GM19043 (cell line): Measurements from ENCODE around the gene AIRE.
"Not testable (repeated sequence)": the region's sequence is repeated elsewhere in the genome, so short reads cannot be mapped to it uniquely, and the experiment has no call there.

Experiments used
- ATAC-seq: cut with Tn5 transposase; IDR thresholded peaks from one replicate; pipeline ENCODE4 v1.9.1; 2021; ENCODE audit warnings: low read depth; ENCODE audit not compliant: unreplicated experiment

Gene AIRE

GRCh38 chr21:44265734-44266270 is 19.9 kb upstream of the AIRE start:
- no peak for ATAC-seq

DNA sequence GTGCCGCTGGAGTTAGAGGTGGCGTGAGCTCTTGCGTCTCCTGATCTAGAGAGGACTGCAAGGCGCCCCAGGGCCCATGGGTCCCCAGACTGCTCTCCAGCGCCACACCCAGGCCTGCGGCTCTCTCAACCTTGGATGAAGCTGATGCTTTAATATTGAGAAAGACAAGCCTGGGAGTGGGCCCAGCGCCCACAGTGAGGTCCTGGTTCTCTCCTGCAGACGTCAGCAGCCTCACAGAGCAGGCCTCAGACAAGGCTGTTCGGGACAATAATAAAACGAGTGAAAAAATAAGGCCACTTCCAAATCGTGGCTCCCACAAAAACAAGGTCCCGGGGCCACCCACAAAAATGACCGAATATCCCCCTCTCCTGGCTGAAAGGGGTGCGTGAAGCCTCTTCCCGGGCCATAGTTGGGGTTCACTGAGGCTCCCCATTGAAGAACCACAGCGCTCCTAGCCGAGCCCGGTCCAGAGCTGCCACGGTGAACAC is 18.0 kb upstream of the AIRE start:
- ATAC-seq = no peak

DNA sequence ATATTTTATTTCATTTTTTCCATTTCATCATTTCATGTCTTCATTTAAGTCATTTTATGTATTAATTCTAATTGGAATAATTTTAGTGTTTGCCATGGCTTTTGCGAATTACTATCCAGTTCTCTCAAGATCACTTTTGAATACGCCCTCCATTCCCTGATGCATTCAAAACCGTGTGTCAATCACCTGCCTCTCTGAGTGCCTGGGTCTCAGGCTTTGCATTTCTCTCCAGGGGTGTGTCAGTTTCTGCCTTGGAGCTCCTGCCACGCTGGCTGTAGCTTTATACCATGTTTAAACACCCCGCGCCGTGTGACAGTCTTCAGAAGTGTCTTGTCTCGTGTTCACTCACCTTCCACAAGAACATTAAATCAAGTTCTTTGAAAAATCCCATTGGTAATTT is 16.6 kb upstream of the AIRE start:
- no peak for ATAC-seq

GRCh38 chr21:44271558-44272283 is 14.0 kb upstream of the AIRE start:
- no peak for ATAC-seq

GRCh38 chr21:44272284-44272858 is 13.3 kb upstream of the AIRE start:
- ATAC-seq = no peak

DNA sequence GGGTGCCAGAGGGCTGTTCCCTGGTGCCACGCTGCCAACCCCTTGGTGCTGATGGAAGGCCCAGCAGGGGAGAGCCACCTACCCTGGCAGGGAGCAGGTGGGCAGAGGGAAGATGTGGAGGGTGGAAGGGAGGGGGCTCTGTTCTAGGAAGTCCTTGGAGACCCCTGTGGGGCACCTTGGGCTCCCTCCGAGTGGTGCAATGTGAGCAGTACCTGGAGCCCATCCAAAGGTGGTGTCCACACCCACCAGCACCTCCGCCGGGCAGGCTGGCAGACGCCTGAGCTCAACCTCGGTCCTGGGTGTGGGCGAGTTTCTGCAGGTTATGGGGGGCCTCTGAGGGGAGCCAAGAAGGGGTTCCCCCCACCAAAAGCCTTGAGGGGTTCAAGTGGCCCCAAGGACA is 12.6 kb upstream of the AIRE start:
- no peak for ATAC-seq

DNA sequence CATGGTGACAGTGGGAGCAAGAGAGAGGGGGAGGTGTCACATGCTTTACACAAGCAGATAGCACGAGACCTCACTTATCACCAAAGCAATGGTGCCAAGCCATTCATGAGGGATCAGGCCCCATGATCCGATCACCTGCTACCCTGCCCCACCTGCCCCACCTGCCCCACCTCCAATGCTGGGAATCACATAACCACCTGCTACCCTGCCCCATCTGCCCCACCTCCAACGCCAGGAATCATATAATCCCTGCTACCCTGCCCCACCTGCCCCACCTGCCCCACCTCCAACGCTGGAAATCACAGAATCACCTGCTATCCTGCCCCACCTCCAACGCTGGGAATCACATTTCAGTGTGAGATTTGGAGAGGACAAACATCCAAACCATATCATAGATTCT is 10.6 kb upstream of the AIRE start:
- ATAC-seq = no peak

- ATAC-seq = no peak
These were observed 6.1 kb upstream of the AIRE start for GRCh38 chr21:44279354-44280260.

GRCh38 chr21:44281801-44282200 is 3.9 kb upstream of the AIRE start:
- ATAC-seq = no peak

GRCh38 chr21:44282370-44282769 is 3.3 kb upstream of the AIRE start:
- no peak for ATAC-seq

DNA sequence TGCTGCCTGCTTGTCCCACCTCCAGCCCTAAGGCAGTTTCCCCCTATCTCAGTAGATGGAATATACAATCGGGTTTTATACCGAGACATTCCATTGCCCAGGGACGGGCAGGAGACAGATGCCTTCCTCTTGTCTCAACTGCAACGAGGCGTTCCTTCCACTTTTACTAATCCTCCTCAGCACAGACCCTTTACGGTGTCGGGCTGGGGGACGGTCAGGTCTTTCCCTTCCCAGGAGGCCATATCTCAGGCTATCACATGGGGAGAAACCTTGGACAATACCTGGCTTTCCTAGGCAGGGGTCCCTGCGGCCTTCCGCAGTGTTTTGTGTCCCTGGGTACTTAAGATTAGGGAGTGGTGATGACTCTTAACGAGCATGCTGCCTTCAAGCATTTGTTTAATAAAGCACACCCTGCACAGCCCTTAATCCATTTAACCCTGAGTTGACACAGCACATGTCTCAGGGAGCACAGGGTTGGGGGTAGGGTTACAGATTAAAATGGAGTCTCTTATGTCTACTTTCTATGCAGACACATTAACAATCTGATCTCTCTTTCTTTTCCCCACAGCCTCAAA is 2.4 kb upstream of the AIRE start:
- not testable (repeated sequence) for ATAC-seq

- ATAC-seq = no peak
These were observed 1.7 kb upstream of the AIRE start for GRCh38 chr21:44283948-44284347.

DNA sequence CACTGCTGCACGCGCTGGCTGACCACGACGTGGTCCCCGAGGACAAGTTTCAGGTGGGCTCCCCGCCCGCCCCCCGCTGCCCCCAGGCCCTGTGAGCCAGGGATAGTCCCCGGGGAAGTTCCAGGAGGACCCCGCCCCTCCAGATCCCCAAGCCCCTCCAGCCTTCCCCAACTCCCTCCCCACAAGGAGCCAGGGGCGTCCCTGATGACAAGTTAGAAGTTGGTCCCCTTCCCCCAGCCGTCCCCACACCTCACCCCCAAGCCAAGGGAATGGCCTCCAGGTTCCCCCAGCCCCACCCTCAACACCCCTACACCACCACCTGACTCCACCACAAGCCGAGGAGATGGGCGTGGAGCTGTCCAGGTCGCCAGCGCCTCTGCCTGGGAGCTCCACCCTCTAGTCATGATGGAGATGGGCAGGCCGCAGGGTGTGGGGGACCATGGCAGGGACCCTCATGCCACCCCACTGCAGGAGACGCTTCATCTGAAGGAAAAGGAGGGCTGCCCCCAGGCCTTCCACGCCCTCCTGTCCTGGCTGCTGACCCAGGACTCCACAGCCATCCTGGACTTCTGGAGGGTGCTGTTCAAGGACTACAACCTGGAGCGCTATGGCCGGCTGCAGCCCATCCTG is 525 bp downstream of the AIRE start:
- no peak for ATAC-seq

GRCh38 chr21:44286716-44287632 is 1.3 kb downstream of the AIRE start:
- no peak for ATAC-seq

DNA sequence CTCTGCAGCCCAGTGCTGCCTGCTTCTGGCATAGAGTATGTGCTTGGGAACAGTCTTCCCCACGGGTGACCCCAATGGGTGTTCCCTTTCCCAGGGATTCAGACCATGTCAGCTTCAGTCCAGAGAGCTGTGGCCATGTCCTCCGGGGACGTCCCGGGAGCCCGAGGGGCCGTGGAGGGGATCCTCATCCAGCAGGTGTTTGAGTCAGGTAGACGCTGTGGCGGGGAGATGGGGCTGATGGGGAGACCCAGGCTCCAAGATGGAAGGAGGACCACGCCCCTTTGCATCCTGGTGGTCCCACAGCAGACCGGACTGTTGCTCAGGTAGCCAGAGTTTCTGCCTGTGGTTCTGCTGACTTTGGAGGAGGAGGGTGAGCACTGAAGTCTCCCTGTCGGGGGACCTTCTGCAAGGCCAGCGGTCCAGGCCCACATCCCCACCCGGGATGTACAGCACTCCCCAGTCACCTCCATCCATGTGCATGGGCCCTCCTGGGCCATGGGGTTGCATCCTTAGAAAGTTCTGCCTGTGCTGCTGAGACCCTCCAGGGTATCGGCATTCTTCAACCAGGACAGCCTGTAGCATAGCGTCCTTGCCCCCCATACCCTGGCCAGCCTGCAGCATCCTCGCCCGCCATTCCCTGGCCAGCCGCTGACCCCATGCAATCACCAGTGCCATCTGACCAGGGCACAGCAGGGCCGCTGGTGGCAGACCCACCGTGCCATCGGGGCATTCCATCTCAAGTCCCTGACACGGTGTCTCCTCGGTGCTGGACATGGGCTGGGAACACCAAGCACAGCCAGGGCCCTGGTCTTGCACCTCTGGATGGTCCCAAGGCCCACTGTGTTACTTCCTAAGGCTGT is 2.8 kb downstream of the AIRE start:
- no peak for ATAC-seq

GRCh38 chr21:44289381-44290010 is 3.8 kb downstream of the AIRE start:
- no peak for ATAC-seq

DNA sequence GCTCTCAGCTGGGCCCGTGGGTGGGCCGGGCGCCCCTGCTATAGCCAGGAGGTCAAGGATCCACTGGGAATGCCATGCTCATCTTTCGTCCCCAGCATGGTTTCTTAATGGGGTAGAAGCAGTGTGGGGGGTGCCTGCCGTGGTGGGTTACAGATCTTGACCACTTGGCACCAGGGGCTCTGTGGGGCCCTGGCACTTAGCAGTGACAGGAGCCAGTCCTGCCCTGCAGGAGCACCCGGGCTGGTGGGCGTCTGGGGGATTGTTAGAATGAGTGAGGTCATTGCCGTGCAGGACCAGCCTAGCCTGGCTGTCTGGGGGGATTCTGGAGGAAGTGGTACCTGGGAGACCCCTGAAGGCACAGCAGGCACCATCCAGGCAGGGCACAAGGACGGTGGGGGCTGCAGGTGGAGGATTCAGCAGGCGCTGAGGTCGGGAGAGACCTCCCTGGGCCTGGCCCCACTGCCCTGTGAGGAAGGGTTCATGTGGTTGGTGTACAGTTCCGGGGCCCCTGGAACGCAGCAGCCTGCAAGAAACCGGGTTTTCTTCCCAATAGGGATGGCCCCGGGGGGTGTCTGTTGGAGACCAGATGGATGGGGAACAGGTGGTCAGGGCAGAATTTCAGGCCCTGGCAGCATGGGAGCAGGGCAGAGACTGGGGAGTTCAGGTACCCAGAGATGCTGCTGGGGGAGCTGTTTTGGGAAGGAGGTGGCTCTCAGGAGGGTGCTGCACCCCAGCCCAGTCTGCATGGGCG is 4.8 kb downstream of the AIRE start:
- no peak for ATAC-seq
